ENCODE results near the gene NEURL3. TPM values are rescaled to one million over a fixed set of nuclear protein-coding genes. Genes with fewer than 3 reads are reported as not detected.
A peak's percentile ranks its signal among the peaks of the same experiment; 100 is the strongest.

NEURL3 gene
- total and polyA plus RNA-seq, 2 of the 8 experiments (the other 6 are each of a cell fraction or from before 2014, with no cell fraction given) = not detected

DNA sequence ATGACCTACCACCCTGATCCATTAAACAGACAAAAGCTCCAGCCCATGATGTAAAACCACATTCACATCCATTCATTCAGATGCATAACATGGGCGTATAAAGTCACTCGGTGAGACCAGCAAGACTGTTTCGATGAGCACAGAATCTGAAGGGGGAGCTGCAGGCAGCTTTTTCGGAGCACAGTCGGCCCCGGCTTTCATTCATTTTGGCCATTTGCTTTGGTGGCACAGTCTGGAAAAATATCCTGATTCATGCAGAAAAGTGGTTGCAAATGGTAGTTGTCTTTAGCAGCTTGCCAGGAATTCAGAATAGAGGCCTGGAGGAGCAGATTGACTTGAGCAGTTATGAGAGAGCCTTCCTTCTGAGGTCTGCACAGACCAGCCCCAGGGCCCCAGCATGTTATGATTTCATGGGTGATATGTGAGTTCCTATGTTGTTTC lies 42.6 kb upstream of the NEURL3 start:
- Histone ChIP-seq H4K5ac (ENCODE audit: insufficient read length, low read depth, low read length) (no peak overlapping the region), H3K18ac (ENCODE audit: extremely low read depth, low read length) (no peak overlapping the region), H3K27me3 (replicated peaks in 1 of 4; ENCODE audit: control insufficient read depth in 3 of 4, extremely low read depth in 1 of 4, insufficient read depth in 3 of 4, low read length in 3 of 4) (peaks cover 0 to 2% (median 0%) of the 10 kb centered on the region in 4 experiments; a peak in 3 of 7 replicates), H3K23me2 (ENCODE audit: low read depth, low read length) (0 out of 2 replicates have a peak, but pooled peaks cover 1% of the 10 kb centered on the region), H3K4me2 (ENCODE audit: insufficient read depth in 1 of 2, low read depth in 2 of 2, low read length in 2 of 2) (peak overlapping the region; percentile 63), H3K4me3 (ENCODE audit: extremely low read depth in 1 of 4, insufficient read depth in 2 of 4, low read depth in 3 of 4, low read length in 4 of 4) (peak overlapping the region in 1 of 4 experiments; percentile 38; a peak in 4 of 8 replicates), H3K4me1 (replicated peaks in 1 of 4; ENCODE audit: control insufficient read depth in 3 of 4, insufficient read depth in 4 of 4, low read length in 3 of 4) (peaks cover 2 to 20% (median 5%) of the 10 kb centered on the region in 4 experiments; a peak in 6 of 7 replicates), H3K27ac (ENCODE audit: low read depth, low read length) (no peak overlapping the region), H2BK120ac (replicated peaks; ENCODE audit: low read depth, low read length) (no peak overlapping the region), H4K20me1 (replicated peaks in 1 of 2; ENCODE audit: control insufficient read depth in 1 of 2, insufficient read depth in 2 of 2, low read length in 2 of 2) (peaks cover 0 to 2% of the 10 kb centered on the region in 2 experiments), H3K36me3 (ENCODE audit: control insufficient read depth in 2 of 4, insufficient read depth in 4 of 4, low read length in 3 of 4) (no peaks in the 10 kb centered on the region), H2BK20ac (ENCODE audit: low read length) (no peak overlapping the region), H3K79me1 (ENCODE audit: low read depth, low read length) (no peaks in the 10 kb centered on the region), H3K9ac (replicated peaks in 1 of 4; ENCODE audit: extremely low read depth in 1 of 4, low read depth in 3 of 4, low read length in 3 of 4) (no peak overlapping the region), H3K4ac (replicated peaks; ENCODE audit: insufficient read length, low read depth, low read length) (no peak overlapping the region), H4K91ac (replicated peaks; ENCODE audit: insufficient read length, low read length) (no peak overlapping the region), H2BK15ac (ENCODE audit: low read length) (no peak overlapping the region), H3K9me3 (ENCODE audit: insufficient read depth in 2 of 2, low read depth in 1 of 2, low read length in 1 of 2) (peaks cover 0 to 5% of the 10 kb centered on the region in 2 experiments; a peak in 1 of 4 replicates), H3K79me2 (ENCODE audit: control insufficient read depth in 1 of 2, insufficient read depth in 2 of 2, low read length in 2 of 2) (no peaks in the 10 kb centered on the region), H3K56ac (replicated peaks; ENCODE audit: insufficient read length, low read depth, low read length) (no peak overlapping the region), H3K14ac (ENCODE audit: insufficient read length) (no peak overlapping the region), H2AK5ac (ENCODE audit: low read depth, low read length) (no peak overlapping the region), H3K23ac (ENCODE audit: insufficient read length) (no peak overlapping the region), H2BK12ac (ENCODE audit: low read depth, low read length) (0 out of 2 replicates have a peak overlapping the region, but pooled peaks have one; percentile 44), H2AFZ (ENCODE audit: low read length) (no peak overlapping the region), H2BK5ac (ENCODE audit: low read depth, low read length) (no peak overlapping the region), H4K8ac (ENCODE audit: extremely low read depth, insufficient read depth, low read length) (no peak overlapping the region)
- 38% methylated on average over 6 of the region's 6 CpGs; no CpG with 5 or more reads in 1 of the 2 experiments for WGBS, 2 experiments (ENCODE audit: extremely low coverage in 1 of 2, insufficient coverage in 1 of 2, insufficient read length in 1 of 2, insufficient replicate concordance in 2 of 2, low coverage in 1 of 2, low lambda C conversion rate in 2 of 2, missing lambda C conversion rate in 1 of 2)
- TF ChIP-seq TAF7 (optimal IDR thresholded peaks at IDR 0.05; ENCODE audit: borderline replicate concordance, low read depth, low read length) = peak; percentile 3
- no peak for TF ChIP-seq SP2 (IDR thresholded peaks at IDR 0.05; ENCODE audit: low read length)
- TF ChIP-seq CTCF (IDR thresholded peaks at IDR 0.05; ENCODE audit: control extremely low read depth in 1 of 3, insufficient read depth in 1 of 3, low read depth in 1 of 3, low read length in 3 of 3) = peak in 1 of 3 experiments; percentile 28; a peak in 2 of 4 replicates
- peak; percentile 8 to 31; a peak in 1 of 4 replicates for TF ChIP-seq RAD21 (IDR thresholded peaks at IDR 0.05 in 1 of 2, conservative IDR thresholded peaks at IDR 0.05 in 1 of 2; ENCODE audit: low read depth in 2 of 2, low read length in 2 of 2)
- ChIA-PET CTCF (ENCODE audit: partially characterized antibody) (interaction anchor here (0.6 to 13.1 kb wide), 15 partner anchors 10 to 1282 kb away, joined by 3 to 361 read pairs (median 5); partner anchors contain the start of gene ARID5A), POLR2A (ENCODE audit: partially characterized antibody) (interaction anchor here (1.1 to 5.4 kb wide), 3 partner anchors 9 to 15 kb away, joined by 4 to 33 read pairs (median 5); partner anchors contain the start of gene ARID5A)
- DNase-seq (ENCODE audit: low read depth in 1 of 2, low spot score in 2 of 2) (peak in 1 of 2 experiments; percentile 52), FAIRE-seq (no peak)

Measured in H1 (cell line).